22Rv1 (cell line): ENCODE results near the gene DLL1.

Experiments
- H3K27ac ChIP-seq: fragments of 450-650 bp; 2 replicates; pipeline ENCODE4 v1.5.1; 2017
- ZFX ChIP-seq: fragments of 450-650 bp; IDR thresholded peaks from 2 replicates; pipeline ENCODE4 v1.6.1; 2017; ENCODE audit warnings: antibody characterized with exemption, borderline replicate concordance
- TF ChIP-seq, protein P1 (sequence below): fragments of 450-650 bp; IDR thresholded peaks from 2 replicates; pipeline ENCODE4 v1.5.1; 2017; ENCODE audit warnings: mild to moderate bottlenecking

DLL1 gene

DNA sequence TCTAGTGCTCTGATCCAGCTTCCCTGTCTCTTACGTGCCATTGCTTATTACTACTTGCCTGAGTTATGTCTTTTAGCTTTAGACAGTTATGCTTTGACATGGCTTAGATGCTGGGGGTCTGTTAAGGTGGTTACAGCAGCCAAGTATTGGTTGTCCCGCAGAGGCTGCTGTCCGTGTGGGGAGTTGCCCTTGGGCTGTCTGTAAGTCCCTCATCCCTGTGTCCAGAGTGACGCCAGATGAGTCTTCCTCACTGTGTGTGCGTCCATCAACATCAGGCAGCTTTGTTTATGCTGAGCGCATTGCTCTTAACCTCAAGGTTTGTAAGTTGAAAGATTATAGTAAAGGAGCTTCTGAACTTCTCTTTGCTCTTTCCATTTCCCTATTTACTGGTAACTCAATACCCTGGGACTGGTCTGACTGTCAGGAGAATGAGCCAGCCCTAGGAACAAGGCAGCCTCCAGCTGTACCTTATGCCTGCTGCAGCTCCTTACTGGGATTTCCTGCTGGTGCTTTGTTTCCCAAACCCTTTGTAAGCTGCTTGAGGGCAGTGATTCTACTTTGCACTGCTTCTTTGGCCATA lies 22.9 kb upstream of the DLL1 start:
- H3K27ac ChIP-seq: no peak overlapping the region
- TF ChIP-seq ZFX: no peak
- TF ChIP-seq, protein P1, sequence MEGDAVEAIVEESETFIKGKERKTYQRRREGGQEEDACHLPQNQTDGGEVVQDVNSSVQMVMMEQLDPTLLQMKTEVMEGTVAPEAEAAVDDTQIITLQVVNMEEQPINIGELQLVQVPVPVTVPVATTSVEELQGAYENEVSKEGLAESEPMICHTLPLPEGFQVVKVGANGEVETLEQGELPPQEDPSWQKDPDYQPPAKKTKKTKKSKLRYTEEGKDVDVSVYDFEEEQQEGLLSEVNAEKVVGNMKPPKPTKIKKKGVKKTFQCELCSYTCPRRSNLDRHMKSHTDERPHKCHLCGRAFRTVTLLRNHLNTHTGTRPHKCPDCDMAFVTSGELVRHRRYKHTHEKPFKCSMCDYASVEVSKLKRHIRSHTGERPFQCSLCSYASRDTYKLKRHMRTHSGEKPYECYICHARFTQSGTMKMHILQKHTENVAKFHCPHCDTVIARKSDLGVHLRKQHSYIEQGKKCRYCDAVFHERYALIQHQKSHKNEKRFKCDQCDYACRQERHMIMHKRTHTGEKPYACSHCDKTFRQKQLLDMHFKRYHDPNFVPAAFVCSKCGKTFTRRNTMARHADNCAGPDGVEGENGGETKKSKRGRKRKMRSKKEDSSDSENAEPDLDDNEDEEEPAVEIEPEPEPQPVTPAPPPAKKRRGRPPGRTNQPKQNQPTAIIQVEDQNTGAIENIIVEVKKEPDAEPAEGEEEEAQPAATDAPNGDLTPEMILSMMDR: no peak

DNA sequence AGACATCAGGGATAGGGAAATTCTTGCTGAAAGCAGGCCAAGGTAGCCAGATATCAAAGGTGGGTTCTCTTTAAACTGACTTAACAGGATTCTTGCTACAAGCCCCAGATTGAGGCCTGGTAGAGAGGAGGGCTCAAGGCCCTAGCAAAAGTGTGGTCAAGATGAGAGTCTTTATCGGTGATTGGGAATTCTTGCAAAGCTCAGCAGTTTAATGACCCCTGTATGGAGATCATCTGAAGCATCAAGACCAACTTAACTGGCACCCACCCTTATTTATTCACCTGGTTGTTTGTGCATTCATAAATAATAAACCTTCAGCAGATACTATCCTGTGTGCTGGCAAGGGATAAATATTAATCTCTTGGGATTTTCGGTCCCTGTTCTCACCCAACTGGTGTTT lies 22.0 kb upstream of the DLL1 start:
- no peak for TF ChIP-seq ZFX
- TF ChIP-seq, protein P1: no peak
- H3K27ac ChIP-seq: no peak overlapping the region

DNA sequence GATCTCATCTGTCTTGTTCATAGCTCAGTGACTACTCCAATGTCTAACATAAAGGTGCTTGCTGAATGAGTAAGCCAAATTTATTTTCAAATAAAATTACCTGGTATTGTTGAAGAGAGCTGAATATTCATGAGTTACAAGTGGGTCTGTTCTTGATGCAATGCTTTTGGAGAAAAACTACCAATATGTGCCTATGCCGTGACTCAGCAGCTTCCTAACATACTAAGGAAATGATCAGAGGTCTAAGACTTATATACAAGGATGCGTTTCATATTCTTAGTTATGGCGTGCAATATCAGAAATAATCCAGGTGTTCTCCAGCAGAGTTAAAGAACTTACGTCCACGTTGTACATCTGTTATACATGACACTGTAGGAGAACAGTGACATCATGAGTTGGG lies 20.8 kb upstream of the DLL1 start:
- no peak overlapping the region for H3K27ac ChIP-seq
- TF ChIP-seq, protein P1: no peak
- no peak for TF ChIP-seq ZFX

DNA sequence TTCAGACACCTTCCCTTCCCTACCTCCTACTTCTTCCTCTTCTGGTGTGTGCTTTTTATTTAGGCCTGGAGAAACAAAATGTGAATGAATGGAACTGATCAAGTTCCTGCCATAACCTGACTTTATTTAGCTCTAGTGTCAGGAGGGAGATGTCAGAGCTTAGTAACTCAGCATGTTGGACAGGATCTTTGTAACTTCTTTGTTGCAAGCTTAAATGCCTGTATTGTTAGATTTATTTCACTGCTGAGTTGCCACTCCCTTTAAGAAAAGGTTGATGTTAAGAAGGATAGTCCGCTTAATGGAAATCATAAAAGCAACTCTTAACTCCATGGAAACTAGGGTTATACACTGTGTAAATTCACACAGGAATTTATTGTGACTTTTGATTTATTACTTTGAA lies 17.9 kb upstream of the DLL1 start:
- TF ChIP-seq, protein P1: no peak
- no peak for TF ChIP-seq ZFX
- no peak overlapping the region for H3K27ac ChIP-seq

DNA sequence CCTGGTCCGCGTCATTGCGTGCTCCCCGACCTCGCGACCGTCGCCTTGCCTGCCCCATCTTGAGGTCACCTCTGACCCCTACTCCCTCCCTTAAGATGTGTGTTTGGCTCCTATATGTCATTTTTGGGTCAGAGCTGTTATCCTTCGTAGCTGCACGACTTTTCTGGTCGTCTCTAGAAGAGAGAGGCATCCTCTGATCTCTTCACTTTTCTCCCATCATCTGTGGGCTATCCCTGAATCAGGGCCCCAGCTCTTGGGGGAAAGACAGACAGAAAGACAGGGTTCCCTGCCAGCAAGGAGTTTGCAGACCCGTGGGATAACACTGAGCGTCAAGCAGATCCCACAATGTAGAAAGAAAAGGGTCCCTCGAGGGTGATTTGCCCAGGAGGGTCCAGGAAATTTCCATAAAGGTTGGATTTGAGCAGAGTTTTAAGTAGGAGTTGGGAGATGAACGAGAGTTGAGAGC lies 16.2 kb upstream of the DLL1 start:
- peak overlapping the region; percentile 51 for H3K27ac ChIP-seq
- TF ChIP-seq, protein P1: no peak
- no peak for TF ChIP-seq ZFX

DNA sequence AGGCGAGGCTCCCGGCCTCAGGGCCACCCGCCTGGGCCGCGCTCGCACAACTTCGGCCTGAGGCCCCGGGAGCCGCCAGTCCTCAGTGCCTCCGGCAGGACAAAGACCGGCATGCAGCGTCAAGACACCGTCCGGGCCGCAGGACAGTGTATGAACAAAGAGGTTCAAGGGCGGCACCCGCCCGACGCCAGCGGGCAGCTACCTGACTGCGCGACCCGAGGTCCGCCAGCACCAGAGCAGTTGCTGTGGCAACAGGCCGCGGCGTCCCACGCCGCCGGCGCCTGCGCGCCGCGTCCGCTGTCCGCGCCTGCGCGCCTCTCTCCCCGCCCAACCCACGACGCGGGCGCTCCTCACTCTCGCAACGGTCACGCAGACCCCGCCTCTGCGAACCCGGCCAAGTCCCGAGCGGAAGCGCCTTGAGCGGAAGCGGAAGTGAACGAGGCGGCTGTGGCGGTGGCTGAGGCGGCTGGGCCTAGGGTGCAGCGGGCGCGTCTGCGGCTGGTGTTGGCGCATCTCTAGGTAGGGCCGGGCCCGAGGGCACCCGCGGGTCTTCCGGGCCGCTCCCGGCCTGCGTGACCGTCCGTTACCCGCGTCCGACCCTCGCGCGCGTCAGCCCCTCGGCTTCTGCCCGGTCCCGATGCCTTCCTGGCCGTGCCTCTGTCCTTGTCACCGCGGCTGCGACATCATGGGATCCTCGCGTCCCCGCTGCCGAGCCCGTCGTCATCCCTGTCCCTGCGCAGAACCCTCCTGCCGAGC lies 15.6 kb upstream of the DLL1 start, which contains the start of gene FAM120B:
Gene FAM120B (plus strand): TSS at position 435 of the 756 bp plus-strand sequence. CDS start 10,633 bp downstream, outside the sequence.
- H3K27ac ChIP-seq: peak within 1 kb of the TSS; percentile 51
- no peak for TF ChIP-seq ZFX

DNA sequence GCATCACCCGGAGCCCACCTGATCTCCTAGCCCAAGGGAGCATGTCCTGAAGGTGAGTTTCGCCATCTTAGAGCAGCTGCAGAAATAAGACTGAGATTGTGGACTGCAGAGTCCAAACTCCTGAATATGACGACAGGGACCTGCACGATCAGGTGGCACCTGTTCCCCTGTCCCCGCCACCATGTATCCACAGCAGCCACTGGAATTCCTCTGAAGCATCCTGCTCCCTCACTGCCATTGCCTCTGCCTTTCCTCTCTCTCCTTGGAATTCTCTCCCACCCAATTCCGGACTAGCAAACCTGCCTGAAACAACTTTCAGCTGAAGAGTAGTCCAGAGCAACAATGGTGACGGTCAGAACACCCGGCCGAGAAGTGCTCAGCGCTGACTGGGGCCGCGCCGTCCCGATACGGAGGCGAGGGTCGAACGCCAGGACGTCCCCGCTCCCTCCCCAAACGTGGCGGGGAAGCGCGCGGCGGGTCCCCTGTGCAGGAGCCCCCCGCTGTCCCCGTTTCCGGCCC lies 15.0 kb upstream of the DLL1 start:
- peak overlapping the region; percentile 51; the same call in 1 of the 2 replicates for H3K27ac ChIP-seq
- no peak for TF ChIP-seq ZFX
- TF ChIP-seq, protein P1: no peak
